ENCODE measurements around the gene PWWP2B.

- TF ChIP-seq CTCF (IDR thresholded peaks at IDR 0.05; ENCODE audit: low read length), result no peak
- TF ChIP-seq EZH2 (IDR thresholded peaks at IDR 0.05; ENCODE audit: borderline replicate concordance, low read length), result no peak
Measured at GRCh38 chr10:132382231-132382922, 14.6 kb upstream of the PWWP2B start.

Data from OCI-LY1 (cell line).